SU-DHL-6 (cell line): ENCODE results near the gene TMEM41A.
A peak's percentile ranks its signal among the peaks of the same experiment; 100 is the strongest.
"Not testable (repeated sequence)": the region's sequence is repeated elsewhere in the genome, so short reads cannot be mapped to it uniquely, and the experiment has no call there.

Experiments
- H2AFZ ChIP-seq: fragments of 200-600 bp; sonication (generic); 2 replicates; pipeline ENCODE4 v1.6.1; 2014; ENCODE audit warnings: low read depth, mild to moderate bottlenecking, moderate library complexity, mixed read lengths, antibody characterized with exemption, low read length; ENCODE audit not compliant: severe bottlenecking
- H3F3A ChIP-seq: fragments of 200-600 bp; shearing (Covaris generic); 2 replicates; pipeline ENCODE4 v1.6.0; 2016; ENCODE audit warnings: antibody characterized with exemption, mild to moderate bottlenecking; ENCODE audit not compliant: insufficient read depth
- H3K27ac ChIP-seq: fragments of 200-600 bp; sonication (generic); 2 replicates; pipeline ENCODE4 v1.5.1; 2016; ENCODE audit warnings: low read depth, mild to moderate bottlenecking, low read length, moderate library complexity, mixed read lengths
- H3K27me3 ChIP-seq: fragments of 200-600 bp; sonication (generic), shearing (Covaris generic); 2 replicates; pipeline ENCODE4 v1.6.0; 2014; ENCODE audit warnings: mild to moderate bottlenecking, low read length
- H3K36me3 ChIP-seq: fragments of 200-600 bp; sonication (generic); 2 replicates; pipeline ENCODE4 v1.6.1; 2014; ENCODE audit warnings: mild to moderate bottlenecking, low read length, mixed read lengths
- H3K4me2 ChIP-seq: fragments of 300-600, 200-600 bp; shearing (Covaris generic), sonication (generic); 2 replicates; pipeline ENCODE4 v1.6.0; 2014; ENCODE audit warnings: low read length, low read depth, mild to moderate bottlenecking; ENCODE audit not compliant: poor library complexity, severe bottlenecking
- H3K4me3 ChIP-seq: fragments of 200-600 bp; sonication (generic); 2 replicates; pipeline ENCODE4 v1.5.1; 2014; ENCODE audit warnings: antibody characterized with exemption, low read length, mild to moderate bottlenecking, mixed read lengths; ENCODE audit not compliant: insufficient read depth, poor library complexity, severe bottlenecking
- H3K79me2 ChIP-seq: fragments of 200-600 bp; sonication (generic); 2 replicates; pipeline ENCODE4 v1.6.1; 2014; ENCODE audit warnings: mild to moderate bottlenecking, low read length, moderate library complexity; ENCODE audit not compliant: insufficient read depth
- H3K9ac ChIP-seq: fragments of 200-600 bp; sonication (generic); 2 replicates; pipeline ENCODE4 v1.7.0; 2014; ENCODE audit warnings: mild to moderate bottlenecking, low read length
- H3K9me2 ChIP-seq: fragments of 200-600 bp; sonication (generic); replicated peaks from 2 replicates; pipeline ENCODE4 v1.6.1; 2014; ENCODE audit warnings: low read length; ENCODE audit not compliant: insufficient read depth
- H3K9me3 ChIP-seq: fragments of 200-600 bp; sonication (generic); 2 replicates; pipeline ENCODE4 v1.6.1; 2014; ENCODE audit warnings: low read length, mixed read lengths; ENCODE audit not compliant: insufficient read depth
- H4K20me1 ChIP-seq: fragments of 200-600 bp; sonication (generic); 2 replicates; pipeline ENCODE4 v1.6.1; 2014; ENCODE audit warnings: low read depth, mild to moderate bottlenecking, antibody characterized with exemption, low read length, moderate library complexity, mixed read lengths
- CTCF ChIP-seq: fragments of 200-600 bp; sonication (generic); IDR thresholded peaks from one replicate; pipeline ENCODE4 v1.5.1; 2017; ENCODE audit warnings: antibody characterized with exemption, mild to moderate bottlenecking, low read length, moderate library complexity; ENCODE audit not compliant: insufficient read depth, poor library complexity, severe bottlenecking
- EZH2phosphoT487 ChIP-seq: fragments of 200-600 bp; sonication (generic), shearing (Covaris generic); conservative IDR thresholded peaks from 2 replicates; pipeline ENCODE4 v1.6.1; 2018; ENCODE audit warnings: mild to moderate bottlenecking, antibody characterized with exemption, low read length, moderate library complexity, mixed read lengths

The TMEM41A gene

GRCh38 chr3:185469542-185469941 is 29.3 kb downstream of the TMEM41A start:
- Histone ChIP-seq H3K9me2 (no peaks in the 10 kb centered on the region), H3K27me3 (no peaks in the 10 kb centered on the region), H3K9me3 (no peaks in the 10 kb centered on the region), H3K9ac (no peak overlapping the region), H3K27ac (no peak overlapping the region), H2AFZ (no peak overlapping the region), H3K36me3 (no peaks in the 10 kb centered on the region), H3K79me2 (no peaks in the 10 kb centered on the region), H3F3A (no peaks in the 10 kb centered on the region), H3K4me3 (no peak overlapping the region), H3K4me2 (no peak overlapping the region), H4K20me1 (no peaks in the 10 kb centered on the region)
- TF ChIP-seq CTCF (no peak), EZH2phosphoT487 (no peak)

GRCh38 chr3:185466123-185466522 is 32.7 kb downstream of the TMEM41A start:
- not testable (repeated sequence) for H3F3A ChIP-seq, H3K79me2 ChIP-seq, H3K4me2 ChIP-seq, H3K9me2 ChIP-seq, H4K20me1 ChIP-seq, H3K27ac ChIP-seq, H3K9me3 ChIP-seq, H3K36me3 ChIP-seq, H2AFZ ChIP-seq, H3K27me3 ChIP-seq, H3K9ac ChIP-seq, H3K4me3 ChIP-seq

- H3K36me3 ChIP-seq, result no peaks in the 10 kb centered on the region
- H3K4me2 ChIP-seq, result no peak overlapping the region
- H3K9me2 ChIP-seq, result no peaks in the 10 kb centered on the region
- no peaks in the 10 kb centered on the region for H3K27me3 ChIP-seq
- no peaks in the 10 kb centered on the region for H3F3A ChIP-seq
- no peak overlapping the region for H2AFZ ChIP-seq
- TF ChIP-seq EZH2phosphoT487 (no peak), CTCF (no peak)
- H3K27ac ChIP-seq, result no peak overlapping the region
- no peaks in the 10 kb centered on the region for H3K9me3 ChIP-seq
- no peak overlapping the region for H3K4me3 ChIP-seq
- no peaks in the 10 kb centered on the region for H4K20me1 ChIP-seq
- H3K9ac ChIP-seq, result no peak overlapping the region
- H3K79me2 ChIP-seq, result no peaks in the 10 kb centered on the region
Measured at GRCh38 chr3:185465471-185465870, 33.4 kb downstream of the TMEM41A start.

GRCh38 chr3:185460719-185461350 is 38.0 kb downstream of the TMEM41A start:
- Histone ChIP-seq H3F3A (no peaks in the 10 kb centered on the region), H4K20me1 (no peaks in the 10 kb centered on the region), H3K9me2 (no peaks in the 10 kb centered on the region), H3K79me2 (no peaks in the 10 kb centered on the region), H3K36me3 (no peaks in the 10 kb centered on the region), H3K9me3 (no peaks in the 10 kb centered on the region), H3K4me3 (no peak overlapping the region), H3K27ac (no peak overlapping the region), H3K9ac (no peak overlapping the region), H3K27me3 (no peaks in the 10 kb centered on the region), H2AFZ (no peak overlapping the region), H3K4me2 (no peak overlapping the region)
- TF ChIP-seq EZH2phosphoT487 (no peak), CTCF (peak; percentile 28)
